ENCODE results near the gene SRCAP.
A peak's percentile ranks its signal among the peaks of the same experiment; 100 is the strongest.
"Not testable (repeated sequence)": the region's sequence is repeated elsewhere in the genome, so short reads cannot be mapped to it uniquely, and the experiment has no call there.

The SRCAP gene

GRCh38 chr16:30664616-30665109 is 34.3 kb upstream of the SRCAP start:
- DNase-seq, result no peak

GRCh38 chr16:30665155-30665829 is 33.7 kb upstream of the SRCAP start:
- no peak for DNase-seq

- no peak for DNase-seq
Measured at GRCh38 chr16:30665830-30666190, 33.2 kb upstream of the SRCAP start.

- DNase-seq, result no peak
Measured at GRCh38 chr16:30666681-30667080, 32.3 kb upstream of the SRCAP start.

GRCh38 chr16:30667361-30667905 is 31.5 kb upstream of the SRCAP start:
- DNase-seq, result no peak

- no peak for DNase-seq
Measured at GRCh38 chr16:30668393-30668792, 30.6 kb upstream of the SRCAP start.

- no peak for DNase-seq
Measured at GRCh38 chr16:30669026-30669902, 29.7 kb upstream of the SRCAP start.

GRCh38 chr16:30669903-30670824 is 28.8 kb upstream of the SRCAP start:
- DNase-seq, result no peak

GRCh38 chr16:30675143-30675542 is 23.8 kb upstream of the SRCAP start:
- no peak for DNase-seq

- no peak for DNase-seq
Measured at GRCh38 chr16:30677931-30678585, 20.9 kb upstream of the SRCAP start.

GRCh38 chr16:30678586-30678970 is 20.4 kb upstream of the SRCAP start:
- DNase-seq, result no peak

- no peak for DNase-seq
Measured at GRCh38 chr16:30680326-30680725, 18.6 kb upstream of the SRCAP start.

- no peak for DNase-seq
Measured at GRCh38 chr16:30688701-30689100, 10.3 kb upstream of the SRCAP start.

- no peak for DNase-seq
Measured at GRCh38 chr16:30691907-30692306, 7.1 kb upstream of the SRCAP start.

- DNase-seq, result no peak
Measured at GRCh38 chr16:30692396-30693064, 6.4 kb upstream of the SRCAP start.

GRCh38 chr16:30694926-30695693 is 3.9 kb upstream of the SRCAP start:
- DNase-seq, result no peak

GRCh38 chr16:30696646-30697045 is 2.3 kb upstream of the SRCAP start:
- not testable (repeated sequence) for DNase-seq

GRCh38 chr16:30697264-30698138 is 1.5 kb upstream of the SRCAP start:
- peak; percentile 97 for DNase-seq

- DNase-seq, result peak; percentile 80
Measured at GRCh38 chr16:30698139-30698815, 694 bp upstream of the SRCAP start.

Measured in DMS79 treated with DMSO at 0.1 percent for 48 hours (cell line).